H1 (cell line): Measurements from ENCODE around the gene LRP1-AS. TPM values are rescaled to one million over a fixed set of nuclear protein-coding genes. Genes with fewer than 3 reads are reported as not detected.

Experiments
- CTCF ChIA-PET: fragments of 300-600 bp; sonication (Branson Sonifier 250); formaldehyde crosslinking; loops from one replicate; lab custom pipeline; 2021; ENCODE audit not compliant: partially characterized antibody; lab: Charles Lee
- POLR2A ChIA-PET: fragments of 300-600 bp; sonication (Branson Sonifier 250); formaldehyde crosslinking; loops from one replicate; lab custom pipeline; 2021; ENCODE audit warnings: inconsistent platforms; ENCODE audit not compliant: partially characterized antibody; lab: Charles Lee
- DNase-seq, 2 experiments: peaks; one replicate each; pipeline versions ENCODE4 v3.0.0 to v3.0.0-alpha.2; 2010 to 2022; ENCODE audit warnings: low spot score in 2 of 2, low read depth in 1 of 2, mixed read lengths in 1 of 2
- FAIRE-seq: peaks from 2 replicates; lab custom pipeline; 2011; peaks lifted over from hg19 to GRCh38; lab: Jason Lieb, UNC
- H2AFZ ChIP-seq: 2 replicates; pipeline ENCODE4 v1.8.1; 2012; ENCODE audit warnings: low read length, inconsistent platforms
- H2AK5ac ChIP-seq: 2 replicates; pipeline ENCODE4 v1.6.1; 2013; ENCODE audit warnings: low read depth, low read length
- H2BK120ac ChIP-seq: replicated peaks from 2 replicates; pipeline ENCODE3; 2013; ENCODE audit warnings: low read depth, low read length, inconsistent platforms
- H2BK12ac ChIP-seq: 2 replicates; pipeline ENCODE4 v1.6.1; 2013; ENCODE audit warnings: low read depth, low read length
- H2BK15ac ChIP-seq: 2 replicates; pipeline ENCODE4 v1.6.1; 2013; ENCODE audit warnings: low read length
- H2BK20ac ChIP-seq: 2 replicates; pipeline ENCODE4 v1.6.1; 2013; ENCODE audit warnings: low read length
- H2BK5ac ChIP-seq: 2 replicates; pipeline ENCODE4 v1.6.1; 2013; ENCODE audit warnings: low read depth, low read length
- H3K14ac ChIP-seq: 2 replicates; pipeline ENCODE4 v1.6.1; 2013; ENCODE audit warnings: inconsistent platforms; ENCODE audit not compliant: insufficient read length
- H3K18ac ChIP-seq: 2 replicates; pipeline ENCODE4 v1.6.1; 2013; ENCODE audit warnings: low read length; ENCODE audit errors: extremely low read depth
- H3K23ac ChIP-seq: 2 replicates; pipeline ENCODE4 v1.6.1; 2013; ENCODE audit warnings: inconsistent platforms; ENCODE audit not compliant: insufficient read length
- H3K23me2 ChIP-seq: 2 replicates; pipeline ENCODE4 v1.6.1; 2013; ENCODE audit warnings: low read depth, low read length
- H3K27ac ChIP-seq: 2 replicates; pipeline ENCODE4 v1.6.1; 2011; ENCODE audit warnings: low read depth, low read length, inconsistent platforms
- H3K27me3 ChIP-seq, 4 experiments: replicated peaks in 1 of 4; 1 replicate in 1 of 4; 2 replicates in 3 of 4; pipeline versions ENCODE4 v1.6.1 to v1.8.1; 2011 to 2013; ENCODE audit warnings: low read length in 3 of 4, mild to moderate bottlenecking in 3 of 4, inconsistent platforms in 2 of 4, mixed read lengths in 2 of 4, moderate library complexity in 1 of 4; ENCODE audit not compliant: control insufficient read depth in 3 of 4, insufficient read depth in 3 of 4; ENCODE audit errors: extremely low read depth in 1 of 4
- H3K36me3 ChIP-seq, 4 experiments: 2 replicates each; pipeline versions ENCODE4 v1.6.1 to v1.8.1; 2011 to 2013; ENCODE audit warnings: mild to moderate bottlenecking in 4 of 4, low read length in 3 of 4, moderate library complexity in 2 of 4, control low read depth in 1 of 4, inconsistent platforms in 1 of 4; ENCODE audit not compliant: insufficient read depth in 4 of 4, control insufficient read depth in 2 of 4
- H3K4ac ChIP-seq: replicated peaks from 2 replicates; pipeline ENCODE3; 2013; ENCODE audit warnings: low read length, low read depth, mixed read lengths, inconsistent platforms; ENCODE audit not compliant: insufficient read length
- H3K4me1 ChIP-seq, 4 experiments: replicated peaks in 1 of 4; 1 replicate in 1 of 4; 2 replicates in 3 of 4; pipeline versions ENCODE4 v1.6.1 to v1.8.1; 2011 to 2013; ENCODE audit warnings: low read length in 3 of 4, inconsistent platforms in 2 of 4, mixed read lengths in 1 of 4; ENCODE audit not compliant: insufficient read depth in 4 of 4, control insufficient read depth in 3 of 4
- H3K4me2 ChIP-seq, 2 experiments: 2 replicates each; pipeline versions ENCODE4 v1.6.1 to v1.8.1; 2011 to 2013; ENCODE audit warnings: low read depth in 2 of 2, low read length in 2 of 2, control low read depth in 1 of 2, inconsistent platforms in 1 of 2, mild to moderate bottlenecking in 1 of 2; ENCODE audit not compliant: insufficient read depth in 1 of 2
- H3K4me3 ChIP-seq, 4 experiments: fragments of 200-600, 300-600 bp in 1 of 4; sonication (generic), shearing (Covaris generic), sonication (Bioruptor Twin) in 1 of 4; 2 replicates each; pipeline versions ENCODE4 v1.5.1 to v1.8.1; 2011 to 2016; ENCODE audit warnings: low read length in 4 of 4, low read depth in 3 of 4, control low read depth in 2 of 4, inconsistent platforms in 2 of 4, mild to moderate bottlenecking in 2 of 4, mixed read lengths in 1 of 4, moderate library complexity in 1 of 4; ENCODE audit not compliant: insufficient read depth in 2 of 4; ENCODE audit errors: extremely low read depth in 1 of 4
- H3K56ac ChIP-seq: replicated peaks from 2 replicates; pipeline ENCODE3; 2013; ENCODE audit warnings: low read depth, mild to moderate bottlenecking, mixed read lengths, low read length, inconsistent platforms; ENCODE audit not compliant: insufficient read length
- H3K79me1 ChIP-seq: 2 replicates; pipeline ENCODE4 v1.6.1; 2013; ENCODE audit warnings: low read depth, low read length, control low read depth
- H3K79me2 ChIP-seq, 2 experiments: 2 replicates each; pipeline versions ENCODE4 v1.6.1 to v1.8.1; 2012 to 2013; ENCODE audit warnings: low read length in 2 of 2, mild to moderate bottlenecking in 2 of 2, inconsistent platforms in 1 of 2; ENCODE audit not compliant: insufficient read depth in 2 of 2, control insufficient read depth in 1 of 2
- H3K9ac ChIP-seq, 4 experiments: replicated peaks in 1 of 4; 1 replicate in 1 of 4; 2 replicates in 3 of 4; pipeline versions ENCODE4 v1.6.1 to v1.8.1; 2011 to 2013; ENCODE audit warnings: low read depth in 3 of 4, low read length in 3 of 4, control low read depth in 2 of 4, mild to moderate bottlenecking in 2 of 4, moderate library complexity in 2 of 4, inconsistent platforms in 1 of 4; ENCODE audit errors: extremely low read depth in 1 of 4
- H3K9me3 ChIP-seq, 2 experiments: 2 replicates each; pipeline versions ENCODE4 v1.6.1 to v1.8.1; 2012 to 2013; ENCODE audit warnings: mild to moderate bottlenecking in 2 of 2, moderate library complexity in 2 of 2, control low read depth in 1 of 2, inconsistent platforms in 1 of 2, low read depth in 1 of 2, low read length in 1 of 2, mixed read lengths in 1 of 2; ENCODE audit not compliant: insufficient read depth in 2 of 2
- H4K20me1 ChIP-seq, 2 experiments: replicated peaks in 1 of 2; 2 replicates each; pipeline versions ENCODE3 to v1.8.1; 2011 to 2013; ENCODE audit warnings: inconsistent platforms in 2 of 2, low read length in 2 of 2, mild to moderate bottlenecking in 1 of 2; ENCODE audit not compliant: insufficient read depth in 2 of 2, control insufficient read depth in 1 of 2
- H4K5ac ChIP-seq: 2 replicates; pipeline ENCODE4 v1.6.1; 2013; ENCODE audit warnings: low read length, low read depth, mixed read lengths, inconsistent platforms; ENCODE audit not compliant: insufficient read length
- H4K8ac ChIP-seq: 2 replicates; pipeline ENCODE4 v1.8.0; 2013; ENCODE audit warnings: mild to moderate bottlenecking, moderate library complexity, low read length, inconsistent platforms; ENCODE audit not compliant: insufficient read depth; ENCODE audit errors: extremely low read depth
- H4K91ac ChIP-seq: replicated peaks from 2 replicates; pipeline ENCODE3; 2013; ENCODE audit warnings: low read length, mixed read lengths, inconsistent platforms; ENCODE audit not compliant: insufficient read length
- ATF2 ChIP-seq: IDR thresholded peaks from 2 replicates; pipeline ENCODE4 v1.6.1; 2012; ENCODE audit warnings: low read length, inconsistent platforms
- CHD1 ChIP-seq: IDR thresholded peaks from 2 replicates; pipeline ENCODE4 v1.6.1; 2012; ENCODE audit warnings: low read depth, low read length, improper control_type of control experiment
- E2F6 ChIP-seq: IDR thresholded peaks from 2 replicates; pipeline ENCODE4 v1.6.1; 2012; ENCODE audit warnings: inconsistent platforms
- GABPA ChIP-seq: IDR thresholded peaks from 2 replicates; pipeline ENCODE4 v1.6.1; 2011; ENCODE audit warnings: mild to moderate bottlenecking, low read length, moderate library complexity, borderline replicate concordance; ENCODE audit not compliant: insufficient read depth
- NRF1 ChIP-seq: IDR thresholded peaks from 2 replicates; pipeline ENCODE4 v1.6.1; 2011; ENCODE audit warnings: mild to moderate bottlenecking, low read depth, low read length, improper control_type of control experiment
- PHF8 ChIP-seq: fragments of 200-600 bp; sonication (generic); conservative IDR thresholded peaks from 2 replicates; pipeline ENCODE4 v1.7.1; 2012; ENCODE audit warnings: low read depth, mild to moderate bottlenecking, inconsistent platforms, low read length, moderate library complexity
- SIX5 ChIP-seq: IDR thresholded peaks from 2 replicates; pipeline ENCODE4 v1.6.1; 2011; ENCODE audit warnings: mild to moderate bottlenecking, low read depth, low read length
- USF2 ChIP-seq: IDR thresholded peaks from 2 replicates; pipeline ENCODE4 v1.6.1; 2011; ENCODE audit warnings: low read length, improper control_type of control experiment
- WGBS, 2 experiments: shearing (Covaris generic) in 1 of 2; methylation state at CpG; one replicate each; pipeline versions ENCODE4 v1.1.6 to v1.1.7; 2013 to 2015; ENCODE audit warnings: low lambda C conversion rate in 2 of 2, mixed read lengths in 2 of 2, inconsistent platforms in 1 of 2, low coverage in 1 of 2, missing lambda C conversion rate in 1 of 2; ENCODE audit not compliant: insufficient replicate concordance in 2 of 2, insufficient coverage in 1 of 2, insufficient read length in 1 of 2; ENCODE audit errors: extremely low coverage in 1 of 2, missing lambda C conversion rate in 1 of 2; 5-methylcytosine and 5-hydroxymethylcytosine counted together
- polyA plus RNA-seq, 7 experiments: library from polyadenylated mRNA; depleted of rRNA in 3 of 7; stranded (reverse) in 5 of 7; unstranded in 2 of 7; fragments of >200 nt in 5 of 7; fragments of 200-250 nt in 2 of 7; gene quantifications; 1 replicate in 5 of 7; 2 replicates in 1 of 7; 4 replicates in 1 of 7; pipeline versions ENCODE4 v1.2.1 to v1.2.3, GENCODE V29; 2011 to 2013; ENCODE audit warnings: missing spikeins in 2 of 7, mixed read lengths in 2 of 7
- total RNA-seq: library from RNA; stranded (reverse); fragmentation: NEBNext Ultra II Directional; extraction: Animal tissue kit (Norgen Biotek cat#: 25700); gene quantifications from 2 replicates; pipeline ENCODE4 v1.2.1, GENCODE V29; 2021

LRP1-AS gene
- total and polyA plus RNA-seq, 2 of the 8 experiments (the other 6 are each of a cell fraction or from before 2014, with no cell fraction given): not detected

- Histone ChIP-seq H4K8ac (no peak overlapping the region), H3K27me3 (no peaks in the 10 kb centered on the region), H2BK5ac (no peak overlapping the region), H2BK12ac (no peak overlapping the region), H2BK120ac (no peak overlapping the region), H2BK15ac (no peak overlapping the region), H4K20me1 (peaks cover 9 to 12% of the 10 kb centered on the region in 2 experiments), H3K79me1 (peaks cover 11% of the 10 kb centered on the region), H4K91ac (no peak overlapping the region), H4K5ac (no peak overlapping the region), H3K4me2 (no peak overlapping the region), H3K4ac (no peak overlapping the region), H3K56ac (no peak overlapping the region), H3K9ac (no peak overlapping the region), H3K18ac (no peak overlapping the region), H2AFZ (no peak overlapping the region), H3K4me1 (peaks cover 0 to 19% (median 13%) of the 10 kb centered on the region in 4 experiments; a peak in 6 of 7 replicates), H3K36me3 (peaks cover 39 to 62% (median 51%) of the 10 kb centered on the region in 4 experiments), H2BK20ac (no peak overlapping the region), H2AK5ac (no peak overlapping the region), H3K27ac (no peak overlapping the region), H3K79me2 (peaks cover 0 to 34% of the 10 kb centered on the region in 2 experiments; a peak in 2 of 4 replicates), H3K4me3 (no peak overlapping the region), H3K14ac (no peak overlapping the region), H3K23me2 (no peaks in the 10 kb centered on the region), H3K9me3 (no peaks in the 10 kb centered on the region), H3K23ac (no peak overlapping the region)
- CTCF ChIA-PET: interaction anchor here (0.9 to 4.6 kb wide), 3 partner anchors 15 to 47 kb away, joined by 3 to 29 read pairs (median 3); no protein-coding TSS in a partner anchor
- POLR2A ChIA-PET: interaction anchor here (1.1 to 2.9 kb wide), 5 partner anchors 10 to 29 kb away, joined by 3 to 22 read pairs (median 9); partner anchors contain the start of gene LRP1
- no peak for FAIRE-seq
- WGBS, 2 experiments: 95% methylated on average over 6 of the region's 6 CpGs; no CpG with 5 or more reads in 1 of the 2 experiments
- DNase-seq: no peak
- no peak for TF ChIP-seq E2F6
- no peak for TF ChIP-seq ATF2
- TF ChIP-seq PHF8: no peak
- no peak for TF ChIP-seq SIX5
- TF ChIP-seq USF2: no peak
- TF ChIP-seq NRF1: no peak
- no peak for TF ChIP-seq GABPA
- TF ChIP-seq CHD1: no peak
These were observed 7.4 kb downstream of the LRP1-AS start for GRCh38 chr12:57139796-57140649.
